OCI-M1 (cell line): ENCODE measurements around the gene OXA1L.
"Not testable (repeated sequence)": the region's sequence is repeated elsewhere in the genome, so short reads cannot be mapped to it uniquely, and the experiment has no call there.

Experiments used
- DNase-seq: peaks from one replicate; lab custom pipeline; 2025; lab: John Stamatoyannopoulos, UW

Gene OXA1L

DNA sequence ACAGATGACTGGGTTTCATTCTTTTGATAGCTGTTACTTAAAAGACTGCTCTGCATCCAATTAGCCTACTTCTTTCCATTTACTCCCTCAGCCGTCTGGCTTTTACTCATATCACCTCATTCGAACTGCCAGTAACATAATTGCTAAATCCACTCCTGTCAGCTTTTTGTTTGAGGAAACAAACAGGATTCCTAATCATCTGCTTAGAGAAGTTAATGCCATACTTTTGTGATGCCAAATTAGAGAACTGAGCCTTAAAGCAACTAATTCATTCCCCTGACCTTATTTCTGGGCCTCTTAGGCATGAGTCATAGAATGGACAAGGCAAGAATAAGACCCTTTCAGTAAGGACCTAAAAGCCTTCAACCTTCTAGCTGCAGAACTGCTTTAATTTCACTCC is 2.9 kb downstream of the OXA1L start:
- no peak for DNase-seq

DNA sequence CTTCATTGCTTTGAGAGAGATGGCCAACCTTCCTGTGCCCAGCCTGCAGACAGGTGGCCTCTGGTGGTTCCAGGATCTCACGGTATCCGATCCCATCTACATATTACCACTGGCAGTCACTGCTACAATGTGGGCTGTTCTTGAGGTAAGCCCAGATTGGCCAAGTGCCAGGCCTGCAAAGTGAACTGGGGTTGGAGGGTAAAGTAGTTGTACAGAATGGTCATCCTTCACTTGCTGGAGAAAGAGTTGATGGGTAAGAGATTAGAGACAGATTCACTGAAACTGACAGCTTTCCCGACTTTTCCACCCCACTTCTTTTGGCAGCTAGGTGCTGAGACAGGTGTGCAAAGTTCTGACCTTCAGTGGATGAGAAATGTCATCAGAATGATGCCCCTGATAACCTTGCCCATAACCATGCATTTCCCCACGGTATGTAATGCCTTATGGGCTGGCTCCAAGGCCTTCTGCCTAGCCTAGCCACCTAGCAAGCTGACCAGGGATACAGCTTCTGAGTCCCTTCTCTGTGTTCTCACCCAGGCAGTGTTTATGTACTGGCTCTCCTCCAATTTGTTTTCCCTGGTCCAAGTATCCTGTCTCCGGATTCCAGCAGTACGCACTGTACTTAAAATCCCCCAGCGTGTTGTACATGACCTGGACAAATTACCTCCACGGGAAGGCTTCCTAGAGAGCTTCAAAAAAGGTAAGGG is 4.1 kb downstream of the OXA1L start:
- DNase-seq, result no peak

DNA sequence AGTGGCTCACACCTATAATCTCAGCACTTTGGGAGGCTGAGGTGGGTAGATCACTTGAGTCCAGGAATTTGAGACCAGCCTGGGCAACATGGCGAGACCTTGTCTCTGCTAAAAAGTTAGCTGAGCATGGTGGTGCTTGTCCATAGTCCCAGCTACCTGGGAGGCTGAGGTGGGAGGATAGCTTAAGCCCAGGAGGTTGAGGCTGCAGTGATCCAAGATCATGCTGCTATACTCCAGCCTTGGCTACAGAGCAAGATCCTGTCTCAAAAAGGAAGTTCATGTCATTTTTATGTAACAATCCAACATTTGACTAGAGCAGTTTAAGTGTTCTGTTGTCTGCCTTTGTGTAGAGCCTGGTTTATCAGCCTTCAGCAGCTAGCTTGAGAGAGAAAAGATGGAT is 6.2 kb downstream of the OXA1L start:
- DNase-seq, result no peak

DNA sequence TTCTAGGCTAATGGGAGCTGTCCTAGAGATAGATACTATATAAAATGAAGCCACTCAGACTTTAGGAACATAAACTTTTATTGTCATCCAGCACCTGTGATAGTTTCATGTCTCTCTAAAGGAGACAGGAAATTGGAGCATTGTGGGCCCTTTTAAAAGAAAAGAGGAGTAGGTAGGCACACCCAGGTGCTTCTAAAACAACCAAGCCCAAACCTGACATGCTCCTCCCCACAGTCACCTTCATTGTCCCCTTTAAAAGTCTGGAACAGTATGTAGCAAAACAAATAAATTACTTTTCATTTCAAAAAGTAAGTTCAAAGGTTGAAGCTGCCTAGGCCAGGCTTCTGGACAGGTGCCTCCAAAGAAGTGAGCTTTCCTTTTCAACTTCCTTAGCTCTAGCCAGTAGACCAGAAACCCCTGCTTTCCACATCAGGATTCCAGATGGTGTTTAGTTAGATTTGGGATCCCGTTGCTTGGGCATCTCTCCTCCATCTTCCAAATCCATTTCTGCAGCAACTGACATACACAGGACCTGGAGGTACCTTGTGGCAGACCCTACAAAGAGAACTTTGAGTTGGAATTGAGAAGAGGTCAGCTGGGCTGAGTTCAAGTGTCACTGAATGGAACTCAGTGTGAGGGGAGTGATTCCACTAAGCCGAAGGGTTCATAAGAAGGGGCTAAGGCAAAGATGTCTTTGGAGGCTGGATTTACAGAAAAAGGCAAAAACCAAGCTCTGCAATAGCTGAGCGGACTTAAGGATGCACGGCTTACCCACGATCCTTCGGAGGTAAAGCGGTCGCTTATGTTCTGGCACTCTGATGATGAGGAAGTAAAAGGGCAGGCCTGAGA is 6.9 kb downstream of the OXA1L start:
- no peak for DNase-seq

DNA sequence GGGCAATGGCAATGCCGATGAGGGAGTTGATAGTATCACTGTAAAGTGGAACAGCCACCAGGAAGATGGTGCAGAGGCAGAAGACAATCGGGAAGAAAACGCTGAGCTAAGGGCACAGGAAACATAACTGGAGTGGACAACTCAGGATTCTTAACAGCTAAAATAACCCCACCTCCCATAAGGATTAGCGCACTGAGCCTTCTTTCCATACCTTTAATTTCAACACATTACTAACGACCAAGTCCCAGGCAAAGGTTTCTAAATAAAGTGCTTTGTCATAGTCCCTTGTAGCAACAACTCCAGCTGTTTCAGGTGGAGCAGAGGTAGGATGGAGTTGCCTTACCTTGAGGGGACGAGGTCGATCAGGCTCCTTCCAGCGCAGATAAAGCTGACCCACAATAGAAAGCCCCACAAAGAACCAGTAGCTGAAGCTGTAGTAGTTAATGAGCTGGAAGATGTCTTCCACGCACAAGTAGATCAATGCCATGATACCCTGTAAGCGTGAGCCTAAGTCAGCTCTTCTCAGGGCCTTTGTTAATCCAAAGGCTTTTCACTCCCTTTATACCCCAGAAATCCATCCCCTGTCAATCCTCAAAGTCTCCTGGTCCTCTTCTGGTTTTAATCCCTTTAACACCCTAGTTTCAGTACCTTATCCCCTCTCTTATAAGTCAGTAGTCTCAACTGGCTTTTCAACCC is 7.7 kb downstream of the OXA1L start:
- DNase-seq, result no peak

DNA sequence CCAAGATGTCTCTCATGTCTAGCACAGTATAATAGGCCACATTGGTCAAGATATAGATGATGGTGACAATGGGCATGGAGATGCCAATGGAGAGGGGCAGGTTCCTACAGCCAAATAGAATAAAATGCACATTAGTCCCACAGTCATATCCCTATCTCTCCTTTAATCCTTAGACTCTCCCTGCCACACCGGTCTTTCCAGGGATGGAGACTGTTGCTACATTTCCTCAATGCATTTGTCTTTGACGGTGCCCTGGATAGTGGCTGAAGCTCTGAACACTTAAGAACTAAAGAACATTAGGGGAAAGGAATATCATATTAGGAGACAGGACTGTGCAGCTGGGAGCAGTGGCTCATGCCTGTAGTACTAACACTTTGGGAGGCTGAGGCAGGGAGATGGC is 9.7 kb downstream of the OXA1L start:
- no peak for DNase-seq

DNA sequence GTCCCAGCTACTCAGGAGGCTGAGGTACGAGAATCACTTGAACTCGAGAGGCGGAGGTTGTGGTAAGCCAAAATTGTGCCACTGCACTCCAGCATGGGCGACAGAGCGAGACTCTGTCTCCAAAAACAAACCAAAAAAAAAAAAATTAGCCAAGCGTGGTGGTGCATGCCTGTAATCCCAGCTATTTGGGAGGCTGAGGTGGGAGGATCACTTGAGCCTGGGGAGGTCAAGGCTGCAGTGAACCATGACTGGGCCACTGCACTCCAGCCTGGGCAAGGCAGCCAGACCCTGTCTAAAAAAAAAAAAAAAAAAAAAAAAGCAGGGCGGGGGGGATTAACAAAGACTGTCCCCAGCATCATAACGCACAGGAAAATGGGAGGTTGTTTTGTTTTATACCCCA is 10.4 kb downstream of the OXA1L start:
- not testable (repeated sequence) for DNase-seq

DNA sequence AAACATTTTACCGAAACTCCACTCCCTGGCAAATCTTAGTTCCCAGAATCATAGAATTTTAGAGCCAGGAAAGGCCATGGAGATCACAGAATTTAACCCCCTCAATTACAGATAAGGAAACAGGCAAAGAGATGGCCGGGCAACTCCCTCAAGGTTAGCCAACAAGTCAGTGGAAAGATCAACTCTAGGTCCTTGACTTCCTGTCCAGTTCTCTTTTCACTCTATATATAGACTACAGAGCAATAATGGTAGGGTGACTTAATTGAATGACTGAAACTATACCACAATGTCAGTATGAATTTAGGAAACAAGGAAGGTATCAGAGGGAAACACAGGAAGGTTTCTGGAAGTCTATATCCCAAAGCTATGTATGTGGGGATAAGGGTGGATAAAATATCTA is 11.6 kb downstream of the OXA1L start:
- DNase-seq, result no peak

DNA sequence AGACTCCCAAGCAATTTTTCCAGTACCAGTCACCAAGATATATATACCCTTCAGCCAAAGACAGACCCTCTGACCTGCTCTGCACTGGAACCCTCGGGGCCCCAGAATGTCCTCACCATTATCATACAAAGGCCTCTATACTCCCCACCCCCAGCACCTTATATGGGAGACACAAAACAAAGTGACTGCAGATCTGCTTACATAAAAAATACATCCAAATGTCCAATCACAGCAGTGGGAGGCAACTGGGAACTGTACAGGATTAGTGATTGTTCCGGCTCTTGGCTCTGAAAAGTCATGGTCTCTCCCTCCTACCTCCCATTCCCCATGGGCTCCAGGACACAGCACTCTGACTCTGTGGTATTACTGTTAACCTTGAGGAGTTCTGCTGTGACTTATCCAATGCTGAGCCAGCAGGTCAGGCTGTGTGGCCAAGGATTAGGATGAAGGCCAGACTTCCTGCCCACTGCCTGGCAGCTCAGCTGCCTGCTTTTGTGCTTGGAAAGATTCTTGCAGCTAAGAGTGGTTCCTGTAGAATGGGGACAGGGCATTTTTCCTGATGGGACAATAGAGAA is 13.7 kb downstream of the OXA1L start:
- DNase-seq, result no peak

DNA sequence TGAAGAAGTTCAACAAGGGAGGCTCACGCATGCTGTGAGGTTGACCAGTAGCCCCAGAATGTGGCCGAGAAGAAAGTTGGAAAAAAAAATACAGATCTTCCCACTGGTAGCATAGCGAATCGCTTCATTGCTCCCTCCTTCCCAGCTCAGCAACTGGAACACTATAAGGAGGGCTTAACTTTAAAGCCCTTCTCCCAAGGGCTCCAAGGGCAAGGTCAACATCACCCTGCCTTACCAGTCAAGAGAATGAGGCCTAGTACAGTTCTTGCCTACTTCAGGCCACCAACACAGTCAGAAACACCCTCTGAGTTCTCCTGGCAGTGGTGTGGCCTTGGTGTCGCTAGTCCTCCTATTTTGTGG is 14.4 kb downstream of the OXA1L start:
- no peak for DNase-seq

DNA sequence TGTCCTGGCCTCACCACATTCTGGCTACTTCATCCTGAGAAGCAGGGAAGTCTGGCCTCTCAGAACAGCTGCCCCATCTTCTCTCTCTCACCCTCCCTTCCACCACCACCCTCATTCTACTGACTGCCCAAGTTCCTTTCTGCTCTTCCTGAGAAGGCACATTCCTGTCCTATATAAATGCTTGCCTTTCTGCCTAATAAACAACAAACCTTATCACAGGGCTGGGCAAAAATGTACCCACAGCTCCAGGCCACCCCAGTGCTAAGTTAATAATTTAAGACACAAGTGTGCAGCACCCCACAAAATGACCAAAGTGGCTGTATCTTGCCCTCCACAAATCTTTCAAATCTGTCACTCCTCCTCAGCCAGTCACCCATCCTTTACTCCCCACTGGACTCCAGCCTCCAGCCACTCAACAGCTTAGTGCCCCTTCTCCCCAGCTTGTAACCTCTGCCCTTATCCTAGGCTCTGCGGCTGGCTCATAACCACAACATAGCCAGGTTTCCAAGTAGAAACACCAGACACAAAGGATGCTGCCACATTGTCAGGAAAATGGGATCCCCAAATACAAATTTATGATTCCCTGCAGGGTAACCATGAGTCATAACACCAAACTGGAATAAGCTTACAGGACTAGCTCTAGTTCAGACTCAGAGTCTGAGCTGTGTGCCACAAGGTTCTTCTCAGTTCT is 15.0 kb downstream of the OXA1L start:
- DNase-seq, result no peak

DNA sequence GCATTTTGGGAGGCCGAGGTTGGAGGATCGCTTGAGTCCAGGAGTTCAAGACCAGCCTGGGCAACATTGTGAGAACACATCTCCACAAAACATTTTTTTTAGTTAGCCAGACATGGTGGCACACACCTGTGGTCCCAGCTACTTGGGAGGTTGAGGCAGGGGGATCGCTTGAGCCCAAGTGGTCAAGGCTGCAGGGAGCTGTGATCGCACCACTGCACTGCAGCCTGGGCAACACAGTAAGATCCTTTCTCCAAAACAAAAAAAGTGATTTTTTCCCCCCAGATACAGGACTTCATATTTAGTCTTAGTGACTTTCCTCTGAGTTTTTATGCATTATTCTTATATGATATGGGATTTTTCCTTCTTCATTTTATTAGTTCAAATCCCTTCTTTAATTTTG is 20.2 kb downstream of the OXA1L start:
- no peak for DNase-seq

DNA sequence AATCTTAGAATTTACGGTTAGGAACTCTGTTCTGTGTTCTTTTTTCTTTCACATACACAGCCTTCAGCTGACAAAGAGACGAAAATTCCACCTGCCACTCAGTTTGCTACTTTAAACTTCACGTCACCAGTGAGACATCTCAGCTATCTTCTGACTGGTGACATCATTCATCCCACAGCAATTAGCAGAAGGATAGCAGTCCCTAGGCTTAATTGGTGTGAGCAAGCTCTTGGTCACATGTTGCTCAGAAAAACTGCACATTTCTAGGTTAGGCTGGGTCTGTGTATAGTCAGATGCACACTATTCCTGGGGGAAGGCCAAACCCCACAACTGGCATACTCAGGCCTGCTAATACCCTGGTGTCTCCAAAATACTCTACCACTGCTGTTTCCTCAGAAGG is 24.8 kb downstream of the OXA1L start:
- DNase-seq, result peak; percentile 25

DNA sequence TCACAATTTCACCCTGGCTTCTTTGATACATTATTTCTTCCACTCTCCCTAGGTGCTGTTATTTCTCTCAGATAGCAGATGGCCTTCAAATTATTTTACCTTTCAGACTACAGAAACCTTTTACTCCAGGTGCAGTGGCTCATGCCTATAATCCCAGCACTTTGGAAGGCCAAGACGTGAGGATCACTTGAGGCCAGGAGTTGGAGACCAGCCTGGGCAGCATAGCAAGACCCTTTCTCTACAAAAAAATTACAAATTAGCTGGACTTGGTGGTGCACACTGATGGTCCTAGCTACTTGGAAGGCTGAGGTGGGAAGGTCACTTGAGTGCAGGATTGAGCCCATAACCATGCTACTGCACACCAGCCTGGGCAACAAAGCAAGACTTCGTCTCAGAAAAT is 25.7 kb downstream of the OXA1L start:
- no peak for DNase-seq

DNA sequence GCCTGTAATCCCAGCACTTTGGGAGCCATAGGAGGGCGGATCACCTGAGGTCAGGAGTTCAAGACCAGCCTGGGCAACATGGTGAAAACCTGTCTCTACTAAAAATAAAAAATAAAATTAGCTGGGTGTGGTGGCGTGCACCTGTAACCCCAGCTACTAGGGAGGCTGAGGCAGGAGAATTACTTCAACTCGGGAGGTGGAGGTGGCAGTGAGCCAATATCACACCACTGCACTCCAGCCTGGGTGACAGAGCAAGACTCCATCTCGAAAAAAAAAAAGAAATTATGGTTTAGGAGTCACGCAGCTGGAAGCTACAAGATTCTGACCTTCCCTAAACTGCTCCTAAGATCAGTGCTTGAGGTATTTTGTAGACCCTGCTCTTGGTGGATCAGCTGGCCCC is 27.1 kb downstream of the OXA1L start:
- DNase-seq, result not testable (repeated sequence)

DNA sequence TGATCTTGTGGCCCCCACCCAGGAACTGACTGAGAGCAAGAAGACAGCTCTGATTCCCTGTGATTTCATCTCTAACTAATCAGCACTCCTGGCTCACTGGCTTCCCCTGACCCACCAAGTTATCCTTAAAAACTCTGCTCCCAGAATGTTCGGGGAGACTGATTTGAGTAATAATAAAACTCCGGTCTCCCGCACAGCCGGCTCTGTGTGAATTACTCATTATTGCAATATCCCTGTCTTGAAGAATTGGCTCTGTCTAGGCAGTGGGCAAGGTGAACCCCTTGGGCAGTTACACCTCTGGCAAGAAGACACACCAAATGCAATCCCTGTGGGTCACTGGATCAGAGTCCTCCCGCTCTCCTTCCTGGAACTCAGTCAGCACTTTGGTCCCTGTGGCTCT is 27.5 kb downstream of the OXA1L start:
- no peak for DNase-seq

DNA sequence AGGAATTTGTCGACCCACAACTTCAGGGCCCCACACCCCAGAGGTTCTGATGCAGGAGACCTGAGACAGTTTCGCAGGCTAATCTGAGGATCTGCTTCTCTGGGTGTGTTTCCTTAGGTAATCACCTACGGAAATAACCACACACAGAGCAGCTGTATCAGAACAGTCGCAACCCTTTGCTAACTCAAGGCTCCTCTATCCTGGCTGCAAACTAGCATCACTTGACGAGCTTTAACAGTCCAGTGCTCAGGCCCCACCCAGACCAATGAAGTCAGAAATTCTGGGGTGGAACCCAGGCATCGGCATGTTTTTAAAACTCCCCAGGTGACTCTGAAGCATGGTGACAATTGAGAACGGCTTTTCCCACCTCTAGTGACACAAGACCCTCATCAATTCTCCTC is 28.1 kb downstream of the OXA1L start:
- no peak for DNase-seq

DNA sequence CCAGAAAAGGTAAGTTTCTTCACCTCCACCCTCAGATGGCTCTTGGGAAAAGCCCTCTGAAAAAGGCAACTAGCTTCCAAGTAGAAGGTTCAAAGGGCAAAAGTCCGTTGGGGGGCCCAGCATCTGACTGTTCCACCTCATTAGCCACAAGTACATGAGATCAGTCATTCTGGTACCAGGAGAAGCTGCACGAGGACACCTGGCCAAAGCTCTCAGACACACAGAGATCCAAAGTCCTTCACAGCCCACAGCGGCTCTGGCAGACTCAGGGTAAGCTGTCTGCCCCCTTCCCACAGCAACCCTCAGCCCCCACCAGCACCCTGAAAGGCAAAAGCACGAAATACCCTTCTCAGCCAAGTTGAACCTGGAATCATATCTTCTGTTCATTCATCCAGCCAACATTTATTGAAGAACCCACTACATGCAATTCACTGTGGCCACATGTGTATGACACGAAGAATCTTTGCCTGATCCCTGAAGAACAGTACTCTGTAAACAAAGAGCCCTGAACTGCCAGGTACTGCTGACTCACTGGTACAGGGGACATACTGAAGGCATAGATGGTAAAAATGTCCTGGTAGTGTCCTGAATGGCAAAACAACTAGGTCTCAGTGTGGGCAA is 29.7 kb downstream of the OXA1L start:
- no peak for DNase-seq

DNA sequence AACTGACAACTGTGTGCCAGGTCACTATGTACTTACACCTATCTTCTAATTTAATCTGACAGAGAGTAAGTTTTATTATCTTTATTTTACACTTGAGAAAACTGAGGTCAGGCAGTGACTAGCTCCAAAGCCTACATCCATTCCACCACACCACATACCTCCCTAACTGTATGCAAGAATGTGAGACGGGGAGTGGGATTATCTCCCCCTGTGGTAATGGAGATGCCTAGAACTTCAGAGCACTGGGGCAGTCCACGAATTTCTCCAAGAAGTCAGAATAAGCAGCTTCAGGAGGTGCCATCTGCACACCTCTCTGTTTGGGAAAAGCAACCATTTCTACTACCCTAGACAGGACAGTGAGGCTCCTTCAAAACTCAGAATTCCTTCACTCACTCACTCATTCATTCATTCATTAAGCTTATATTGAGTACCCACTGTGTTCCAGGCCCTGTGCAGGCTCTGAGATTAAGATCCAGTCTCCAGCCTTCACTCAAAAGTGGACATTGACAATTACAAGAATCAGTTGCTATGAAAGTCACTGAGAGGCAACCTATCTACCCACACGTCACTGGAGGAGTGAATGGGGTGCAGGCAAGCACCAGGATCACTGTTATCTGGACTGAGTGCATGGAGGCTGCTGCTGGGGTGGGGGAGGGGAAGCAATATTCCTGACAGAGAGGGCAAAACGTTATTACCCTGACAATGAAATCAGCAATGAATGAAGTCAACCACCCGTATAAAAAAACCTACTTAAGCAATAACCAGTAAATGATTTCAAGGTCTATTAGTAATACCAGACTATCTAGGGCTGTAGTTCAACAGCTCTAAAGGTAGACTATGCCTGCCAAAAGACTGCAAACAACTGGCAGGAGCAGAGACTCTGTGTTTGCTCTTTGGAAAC is 30.8 kb downstream of the OXA1L start:
- DNase-seq, result peak; percentile 19

DNA sequence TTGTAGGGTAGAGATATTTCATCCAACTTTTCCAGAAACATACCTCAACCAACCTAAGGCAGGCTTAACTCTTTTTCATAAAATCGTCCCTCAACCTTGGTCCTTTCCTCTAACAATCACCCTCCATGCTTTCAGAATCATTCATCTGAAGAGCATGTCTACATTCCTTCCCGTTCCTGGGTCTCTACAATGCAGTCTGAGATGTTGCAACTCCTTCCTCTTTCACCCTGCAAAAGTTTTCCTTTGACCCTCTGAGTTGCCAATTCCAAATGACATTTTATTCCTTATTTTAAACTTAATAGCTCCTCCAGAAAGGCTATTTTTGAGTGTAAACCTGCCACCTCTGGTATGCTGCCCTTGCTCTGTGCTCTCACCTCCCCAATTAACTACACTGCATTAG is 32.0 kb downstream of the OXA1L start:
- no peak for DNase-seq

DNA sequence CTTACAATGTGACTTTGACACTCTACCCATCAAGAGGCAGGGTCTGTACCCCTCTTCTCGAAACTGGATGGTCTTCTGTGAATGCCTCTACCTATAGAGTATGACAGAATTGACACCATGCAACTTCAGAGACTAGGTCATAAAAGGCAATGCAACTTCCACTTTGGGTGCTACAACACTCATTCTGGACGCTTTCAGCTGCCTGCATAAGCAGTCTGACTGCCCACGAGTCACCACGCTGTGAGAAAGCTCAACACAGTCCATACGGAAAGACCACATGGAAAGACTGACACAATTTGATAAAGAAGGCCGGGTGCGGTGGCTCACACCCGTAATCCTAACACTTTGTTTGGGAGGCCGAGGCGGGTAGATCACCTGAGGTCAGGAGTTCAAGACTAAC is 33.9 kb downstream of the OXA1L start:
- DNase-seq, result no peak
